HL-60 (cell line): ENCODE measurements around the gene FAM222B.
"Not testable (repeated sequence)": the region's sequence is repeated elsewhere in the genome, so short reads cannot be mapped to it uniquely, and the experiment has no call there.

Source experiments
- GABPA ChIP-seq: IDR thresholded peaks from 2 replicates; pipeline ENCODE4 v1.6.1; 2012; ENCODE audit warnings: low read depth
- POLR2AphosphoS5 ChIP-seq: IDR thresholded peaks from 2 replicates; pipeline ENCODE4 v1.6.1; 2012; ENCODE audit warnings: low read depth
- TF ChIP-seq, protein P1 (sequence below): IDR thresholded peaks from one replicate; pipeline ENCODE4 v1.5.1; 2011; ENCODE audit warnings: low read length, control low read depth, inconsistent platforms; ENCODE audit not compliant: insufficient read depth
- TF ChIP-seq, protein P2 (sequence below): IDR thresholded peaks from 2 replicates; pipeline ENCODE4 v1.6.1; 2012; ENCODE audit warnings: low read depth; ENCODE audit not compliant: insufficient replicate concordance

DNA sequence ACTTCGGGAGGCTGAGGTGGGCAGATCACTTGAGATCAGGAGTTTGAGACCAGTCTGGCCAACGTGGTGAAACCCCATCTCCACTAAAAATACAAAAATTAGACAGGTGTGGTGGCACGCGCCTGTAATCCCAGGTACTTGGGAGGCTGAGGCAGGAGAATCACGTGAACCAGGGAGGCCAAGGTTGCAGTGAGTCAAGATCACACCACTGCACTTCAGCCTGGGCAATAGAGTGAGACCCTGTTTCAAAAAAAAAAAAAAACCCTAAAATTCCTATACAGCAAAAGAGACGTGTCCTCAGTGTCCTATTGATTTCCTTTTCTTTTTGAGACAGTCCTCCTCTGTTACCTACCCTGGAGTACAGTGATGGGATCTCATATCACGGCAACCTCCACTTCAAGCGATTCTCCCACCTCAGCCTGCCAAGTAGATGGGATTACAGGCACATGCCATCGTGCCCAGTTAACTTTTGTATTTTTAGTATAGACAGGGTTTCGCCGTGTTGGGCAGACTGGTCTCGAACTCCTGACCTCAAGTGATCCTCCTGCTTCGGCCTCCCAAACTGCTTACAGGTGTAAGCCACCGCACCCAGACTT lies 47.6 kb downstream of the FAM222B start:
- TF ChIP-seq, protein P1, sequence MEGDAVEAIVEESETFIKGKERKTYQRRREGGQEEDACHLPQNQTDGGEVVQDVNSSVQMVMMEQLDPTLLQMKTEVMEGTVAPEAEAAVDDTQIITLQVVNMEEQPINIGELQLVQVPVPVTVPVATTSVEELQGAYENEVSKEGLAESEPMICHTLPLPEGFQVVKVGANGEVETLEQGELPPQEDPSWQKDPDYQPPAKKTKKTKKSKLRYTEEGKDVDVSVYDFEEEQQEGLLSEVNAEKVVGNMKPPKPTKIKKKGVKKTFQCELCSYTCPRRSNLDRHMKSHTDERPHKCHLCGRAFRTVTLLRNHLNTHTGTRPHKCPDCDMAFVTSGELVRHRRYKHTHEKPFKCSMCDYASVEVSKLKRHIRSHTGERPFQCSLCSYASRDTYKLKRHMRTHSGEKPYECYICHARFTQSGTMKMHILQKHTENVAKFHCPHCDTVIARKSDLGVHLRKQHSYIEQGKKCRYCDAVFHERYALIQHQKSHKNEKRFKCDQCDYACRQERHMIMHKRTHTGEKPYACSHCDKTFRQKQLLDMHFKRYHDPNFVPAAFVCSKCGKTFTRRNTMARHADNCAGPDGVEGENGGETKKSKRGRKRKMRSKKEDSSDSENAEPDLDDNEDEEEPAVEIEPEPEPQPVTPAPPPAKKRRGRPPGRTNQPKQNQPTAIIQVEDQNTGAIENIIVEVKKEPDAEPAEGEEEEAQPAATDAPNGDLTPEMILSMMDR = not testable (repeated sequence)
- TF ChIP-seq POLR2AphosphoS5, GABPA: not testable (repeated sequence)
- TF ChIP-seq, protein P2, sequence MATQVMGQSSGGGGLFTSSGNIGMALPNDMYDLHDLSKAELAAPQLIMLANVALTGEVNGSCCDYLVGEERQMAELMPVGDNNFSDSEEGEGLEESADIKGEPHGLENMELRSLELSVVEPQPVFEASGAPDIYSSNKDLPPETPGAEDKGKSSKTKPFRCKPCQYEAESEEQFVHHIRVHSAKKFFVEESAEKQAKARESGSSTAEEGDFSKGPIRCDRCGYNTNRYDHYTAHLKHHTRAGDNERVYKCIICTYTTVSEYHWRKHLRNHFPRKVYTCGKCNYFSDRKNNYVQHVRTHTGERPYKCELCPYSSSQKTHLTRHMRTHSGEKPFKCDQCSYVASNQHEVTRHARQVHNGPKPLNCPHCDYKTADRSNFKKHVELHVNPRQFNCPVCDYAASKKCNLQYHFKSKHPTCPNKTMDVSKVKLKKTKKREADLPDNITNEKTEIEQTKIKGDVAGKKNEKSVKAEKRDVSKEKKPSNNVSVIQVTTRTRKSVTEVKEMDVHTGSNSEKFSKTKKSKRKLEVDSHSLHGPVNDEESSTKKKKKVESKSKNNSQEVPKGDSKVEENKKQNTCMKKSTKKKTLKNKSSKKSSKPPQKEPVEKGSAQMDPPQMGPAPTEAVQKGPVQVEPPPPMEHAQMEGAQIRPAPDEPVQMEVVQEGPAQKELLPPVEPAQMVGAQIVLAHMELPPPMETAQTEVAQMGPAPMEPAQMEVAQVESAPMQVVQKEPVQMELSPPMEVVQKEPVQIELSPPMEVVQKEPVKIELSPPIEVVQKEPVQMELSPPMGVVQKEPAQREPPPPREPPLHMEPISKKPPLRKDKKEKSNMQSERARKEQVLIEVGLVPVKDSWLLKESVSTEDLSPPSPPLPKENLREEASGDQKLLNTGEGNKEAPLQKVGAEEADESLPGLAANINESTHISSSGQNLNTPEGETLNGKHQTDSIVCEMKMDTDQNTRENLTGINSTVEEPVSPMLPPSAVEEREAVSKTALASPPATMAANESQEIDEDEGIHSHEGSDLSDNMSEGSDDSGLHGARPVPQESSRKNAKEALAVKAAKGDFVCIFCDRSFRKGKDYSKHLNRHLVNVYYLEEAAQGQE = not testable (repeated sequence)
